Natural killer cell (primary cell): ENCODE results near the gene C1D. TPM values are rescaled to one million over a fixed set of nuclear protein-coding genes. Genes with fewer than 3 reads are reported as not detected.
"Not testable (repeated sequence)": the region's sequence is repeated elsewhere in the genome, so short reads cannot be mapped to it uniquely, and the experiment has no call there.

Experiments used
- ATAC-seq, 3 donors: fragments of 150-1000 bp in 2 of 3; fragments of 200-7000 bp in 1 of 3; cut with Tn5 transposase; 1 replicate in 1 of 3; 2 replicates in 2 of 3; pipeline ENCODE4 v1.10.0; 2021; ENCODE audit warnings: mild to moderate bottlenecking in 2 of 3, moderate library complexity in 2 of 3
- DNase-seq, 2 donors: peaks; one replicate each; pipeline versions ENCODE4 v3.0.0 to v3.0.0-alpha.2; 2013 to 2021; ENCODE audit warnings: mixed read lengths in 1 of 2
- H3K27ac ChIP-seq: one replicate; pipeline ENCODE4 v1.5.1; 2013; ENCODE audit warnings: mild to moderate bottlenecking, low read length
- H3K27me3 ChIP-seq: one replicate; pipeline ENCODE4 v1.6.1; 2013; ENCODE audit warnings: low read length; ENCODE audit not compliant: control insufficient read depth, insufficient read depth
- H3K36me3 ChIP-seq: one replicate; pipeline ENCODE4 v1.6.1; 2013; ENCODE audit warnings: low read length; ENCODE audit not compliant: control insufficient read depth, insufficient read depth
- H3K4me1 ChIP-seq: one replicate; pipeline ENCODE4 v1.6.1; 2013; ENCODE audit warnings: low read length; ENCODE audit not compliant: control insufficient read depth, insufficient read depth
- H3K4me3 ChIP-seq: one replicate; pipeline ENCODE4 v1.5.1; 2013; ENCODE audit warnings: low read length
- H3K9me3 ChIP-seq: one replicate; pipeline ENCODE4 v1.6.1; 2013; ENCODE audit warnings: low read length; ENCODE audit not compliant: control insufficient read depth, insufficient read depth
- H3K27ac Mint-ChIP-seq, 2 donors: one replicate each; pipeline ENCODE4 v1.8.0; 2022; ENCODE audit warnings: mild to moderate bottlenecking in 2 of 2, mixed read lengths in 2 of 2, moderate library complexity in 1 of 2
- H3K27me3 Mint-ChIP-seq, 2 donors: one replicate each; pipeline ENCODE4 v1.8.0; 2022; ENCODE audit warnings: low read depth in 2 of 2, mixed read lengths in 2 of 2
- H3K36me3 Mint-ChIP-seq: one replicate; pipeline ENCODE4 v1.8.0; 2022; ENCODE audit warnings: mixed read lengths
- H3K4me1 Mint-ChIP-seq, 2 donors: one replicate each; pipeline ENCODE4 v1.8.0; 2022; ENCODE audit warnings: mixed read lengths in 2 of 2
- H3K4me3 Mint-ChIP-seq: one replicate; pipeline ENCODE4 v1.8.0; 2022; ENCODE audit warnings: mild to moderate bottlenecking, moderate library complexity, mixed read lengths
- H3K9me3 Mint-ChIP-seq, 2 donors: one replicate each; pipeline ENCODE4 v1.8.0; 2022; ENCODE audit warnings: mixed read lengths in 2 of 2
- WGBS: methylation state at CpG from one replicate; pipeline ENCODE4 v1.1.7; 2013; ENCODE audit warnings: missing lambda C conversion rate; ENCODE audit not compliant: insufficient coverage; 5-methylcytosine and 5-hydroxymethylcytosine counted together
- intact Hi-C: fragments of 100-400 bp; cut with micrococcal nuclease; formaldehyde crosslinking; loops from one replicate; pipeline ENCODE4 v1.14.2; 2022
- total RNA-seq, 4 donors: library from RNA; stranded (reverse); fragments of 120-200 nt in 1 of 4; gene quantifications; one replicate each; pipeline versions ENCODE4 v1.2.3 to v1.2.4, GENCODE V29; 2013 to 2022
- TF ChIP-seq, protein P1 (sequence below): fragments of 200-600 bp; IDR thresholded peaks from one replicate; pipeline ENCODE4 v1.8.0; 2022; ENCODE audit warnings: antibody characterized with exemption

C1D gene
- total RNA-seq, 3 donors from 2014 or later (not counting 1 experiment from before 2014, with no cell fraction given) = 21.5 to 30.3 (median 22.6) TPM

DNA sequence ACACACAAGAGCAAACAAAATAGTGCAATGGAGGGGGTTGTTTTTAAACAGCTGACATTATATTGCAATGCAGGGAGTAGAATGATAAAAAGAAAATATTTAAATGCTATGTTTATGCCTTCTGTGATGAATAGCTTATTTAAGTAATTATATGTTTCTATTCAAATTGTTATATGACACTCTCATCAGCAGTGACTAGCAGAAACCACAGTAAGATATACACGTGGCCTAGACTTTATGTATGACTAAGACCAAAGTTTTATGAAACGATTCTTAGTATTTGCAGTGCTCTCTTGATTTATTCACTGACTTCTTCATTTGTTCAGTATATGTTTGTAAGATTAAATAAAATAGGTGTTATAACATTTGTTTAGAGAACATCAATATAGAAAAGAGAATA is 26.1 kb upstream of the C1D start:
- no peaks in the 10 kb centered on the region for H3K36me3 ChIP-seq
- H3K4me1 Mint-ChIP-seq = no peaks in the 10 kb centered on the region
- WGBS = no CpG with 5 or more reads among the region's 2 CpGs
- no peak for ATAC-seq
- no peak overlapping the region for H3K27ac ChIP-seq
- H3K9me3 Mint-ChIP-seq = no peaks in the 10 kb centered on the region
- no peaks in the 10 kb centered on the region for H3K4me1 ChIP-seq
- no peaks in the 10 kb centered on the region for H3K27me3 Mint-ChIP-seq
- H3K9me3 ChIP-seq = no peaks in the 10 kb centered on the region
- no peak overlapping the region for H3K27ac Mint-ChIP-seq
- H3K4me3 ChIP-seq = no peak overlapping the region
- intact Hi-C loops = no loop called here
- TF ChIP-seq, protein P1, sequence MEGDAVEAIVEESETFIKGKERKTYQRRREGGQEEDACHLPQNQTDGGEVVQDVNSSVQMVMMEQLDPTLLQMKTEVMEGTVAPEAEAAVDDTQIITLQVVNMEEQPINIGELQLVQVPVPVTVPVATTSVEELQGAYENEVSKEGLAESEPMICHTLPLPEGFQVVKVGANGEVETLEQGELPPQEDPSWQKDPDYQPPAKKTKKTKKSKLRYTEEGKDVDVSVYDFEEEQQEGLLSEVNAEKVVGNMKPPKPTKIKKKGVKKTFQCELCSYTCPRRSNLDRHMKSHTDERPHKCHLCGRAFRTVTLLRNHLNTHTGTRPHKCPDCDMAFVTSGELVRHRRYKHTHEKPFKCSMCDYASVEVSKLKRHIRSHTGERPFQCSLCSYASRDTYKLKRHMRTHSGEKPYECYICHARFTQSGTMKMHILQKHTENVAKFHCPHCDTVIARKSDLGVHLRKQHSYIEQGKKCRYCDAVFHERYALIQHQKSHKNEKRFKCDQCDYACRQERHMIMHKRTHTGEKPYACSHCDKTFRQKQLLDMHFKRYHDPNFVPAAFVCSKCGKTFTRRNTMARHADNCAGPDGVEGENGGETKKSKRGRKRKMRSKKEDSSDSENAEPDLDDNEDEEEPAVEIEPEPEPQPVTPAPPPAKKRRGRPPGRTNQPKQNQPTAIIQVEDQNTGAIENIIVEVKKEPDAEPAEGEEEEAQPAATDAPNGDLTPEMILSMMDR = no peak
- no peaks in the 10 kb centered on the region for H3K36me3 Mint-ChIP-seq
- no peaks in the 10 kb centered on the region for H3K27me3 ChIP-seq
- no peak overlapping the region for H3K4me3 Mint-ChIP-seq
- DNase-seq = no peak

DNA sequence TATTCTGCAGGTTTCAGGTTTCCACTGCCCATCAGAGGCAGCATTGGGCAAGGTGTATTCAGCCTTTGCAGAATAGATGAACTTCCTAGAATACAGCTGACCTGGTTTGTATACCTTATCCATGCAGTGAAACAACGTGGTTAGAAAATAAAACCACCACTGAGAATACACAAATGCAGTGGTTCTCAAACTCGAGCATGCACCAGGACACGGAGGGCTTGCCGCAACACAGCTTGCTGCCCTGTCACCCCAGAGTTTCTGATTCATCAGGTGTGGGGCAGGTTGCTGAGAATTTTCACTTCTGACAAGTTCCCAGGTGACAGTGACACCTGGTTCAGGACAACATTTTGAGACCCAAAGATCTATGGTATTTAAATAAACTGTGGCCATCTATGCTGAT is 23.4 kb upstream of the C1D start:
- Mint-ChIP-seq H3K36me3 (no peaks in the 10 kb centered on the region), H3K4me1 (no peaks in the 10 kb centered on the region), H3K4me3 (no peak overlapping the region), H3K27ac (no peak overlapping the region), H3K9me3 (no peaks in the 10 kb centered on the region), H3K27me3 (no peaks in the 10 kb centered on the region)
- H3K9me3 ChIP-seq = no peaks in the 10 kb centered on the region
- no peak overlapping the region for H3K27ac ChIP-seq
- no peaks in the 10 kb centered on the region for H3K36me3 ChIP-seq
- H3K27me3 ChIP-seq = no peaks in the 10 kb centered on the region
- no peak overlapping the region for H3K4me3 ChIP-seq
- TF ChIP-seq, protein P1 = no peak
- intact Hi-C loops = no loop called here
- WGBS = 64% methylated on average over 4 of the region's 4 CpGs
- no peak for DNase-seq
- H3K4me1 ChIP-seq = no peaks in the 10 kb centered on the region
- ATAC-seq = no peak

DNA sequence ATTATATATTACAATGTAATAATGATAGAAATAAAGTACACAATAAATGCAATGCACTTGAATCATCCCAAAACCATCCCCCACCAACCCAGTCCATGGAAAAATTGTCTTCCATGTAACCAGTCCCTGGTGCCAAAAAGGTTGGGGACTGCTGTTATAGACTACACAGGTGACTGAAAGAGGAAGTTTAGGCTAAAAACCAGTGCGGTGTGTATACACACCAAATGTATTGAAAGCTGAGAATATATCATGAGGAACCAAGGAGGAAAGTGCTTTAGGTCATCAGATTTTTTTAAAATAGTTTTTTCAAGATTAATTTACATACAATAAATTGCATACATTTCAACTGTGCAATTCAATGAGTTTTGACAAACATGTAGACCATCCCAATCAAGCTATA is 20.5 kb upstream of the C1D start:
- no peaks in the 10 kb centered on the region for H3K36me3 ChIP-seq
- TF ChIP-seq, protein P1 = no peak
- 53% methylated on average over 1 of the region's 1 CpG for WGBS
- Mint-ChIP-seq H3K9me3 (no peaks in the 10 kb centered on the region), H3K4me1 (no peaks in the 10 kb centered on the region), H3K36me3 (no peaks in the 10 kb centered on the region), H3K4me3 (no peak overlapping the region), H3K27me3 (peaks cover 0 to 8% of the 10 kb centered on the region in 2 donors), H3K27ac (no peak overlapping the region)
- H3K4me3 ChIP-seq = no peak overlapping the region
- intact Hi-C loops = no loop called here
- ATAC-seq = no peak
- no peak overlapping the region for H3K27ac ChIP-seq
- H3K27me3 ChIP-seq = no peaks in the 10 kb centered on the region
- no peak for DNase-seq
- no peaks in the 10 kb centered on the region for H3K9me3 ChIP-seq
- H3K4me1 ChIP-seq = no peaks in the 10 kb centered on the region

DNA sequence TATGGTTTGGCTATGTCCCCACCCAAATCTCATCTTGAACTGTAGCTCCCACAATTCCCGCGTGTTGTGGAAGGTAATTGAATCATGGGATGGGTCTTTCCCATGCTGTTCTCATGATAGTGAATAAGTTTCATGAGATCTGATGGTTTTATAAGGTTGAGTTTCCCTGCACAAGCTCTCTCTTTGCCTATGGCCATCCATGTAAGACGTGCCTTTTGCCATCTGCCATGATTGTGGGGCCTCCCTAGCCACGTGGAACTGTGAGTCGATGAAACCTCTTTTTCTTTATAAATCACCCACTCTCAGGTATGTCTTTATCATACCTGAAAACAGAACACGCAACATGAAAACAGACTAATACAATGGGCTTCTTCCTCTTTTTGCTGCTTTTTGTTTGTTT is 11.2 kb upstream of the C1D start:
- Histone ChIP-seq H3K36me3 (no peaks in the 10 kb centered on the region), H3K27me3 (peaks cover 7% of the 10 kb centered on the region), H3K4me1 (no peaks in the 10 kb centered on the region), H3K9me3 (no peaks in the 10 kb centered on the region), H3K27ac (no peak overlapping the region), H3K4me3 (no peak overlapping the region)
- Mint-ChIP-seq H3K4me3 (no peak overlapping the region), H3K9me3 (no peaks in the 10 kb centered on the region), H3K4me1 (no peaks in the 10 kb centered on the region), H3K27me3 (peaks cover 13 to 20% of the 10 kb centered on the region in 2 donors), H3K36me3 (no peaks in the 10 kb centered on the region), H3K27ac (no peak overlapping the region)
- DNase-seq (no peak), ATAC-seq (no peak)
- 83% methylated on average over 5 of the region's 6 CpGs for WGBS
- intact Hi-C loops = no loop called here
- TF ChIP-seq, protein P1 = no peak

DNA sequence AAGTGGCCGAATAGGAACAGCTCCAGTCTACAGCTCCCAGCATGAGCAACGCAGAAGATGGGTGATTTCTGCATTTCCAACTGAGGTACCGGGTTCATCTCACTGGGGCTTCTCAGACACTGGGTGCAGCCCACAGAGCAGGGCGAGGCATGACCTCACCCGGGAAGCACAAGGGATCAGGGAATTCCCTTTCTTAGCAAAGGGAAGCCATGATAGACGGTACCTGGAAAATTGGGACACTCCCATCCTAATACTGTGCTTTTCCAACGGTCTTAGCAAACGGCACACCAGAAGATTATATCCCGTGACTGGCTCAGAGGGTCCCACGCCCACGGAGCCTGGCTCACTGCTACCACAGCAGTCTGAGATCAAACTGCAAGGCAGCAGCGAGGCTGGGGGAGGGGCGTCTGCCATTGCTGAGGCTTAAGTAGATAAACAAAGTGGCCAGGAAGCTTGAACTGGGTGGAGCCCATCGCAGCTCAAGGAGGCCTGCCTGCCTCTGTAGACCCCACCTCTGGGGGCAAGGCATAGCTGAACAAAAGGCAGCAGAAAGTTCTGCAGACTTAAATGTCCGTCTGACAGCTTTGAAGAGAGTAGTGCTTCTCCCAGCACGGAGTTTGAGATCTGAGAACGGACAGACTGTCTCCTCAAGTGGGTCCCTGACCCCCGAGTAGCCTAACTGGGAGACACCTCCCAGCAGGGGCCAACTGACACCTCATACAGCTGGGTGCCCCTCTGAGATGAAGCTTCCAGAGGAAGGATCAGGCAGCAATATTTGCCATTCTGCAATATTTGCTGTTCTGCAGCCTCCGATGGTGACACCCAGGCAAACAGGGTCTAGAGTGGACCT is 1.2 kb upstream of the C1D start:
- H3K36me3 Mint-ChIP-seq, H3K27ac Mint-ChIP-seq, DNase-seq, H3K27ac ChIP-seq, intact Hi-C loops, H3K4me1 ChIP-seq, H3K36me3 ChIP-seq, H3K4me3 ChIP-seq, H3K4me3 Mint-ChIP-seq, H3K27me3 Mint-ChIP-seq, H3K27me3 ChIP-seq, H3K9me3 ChIP-seq, ATAC-seq, H3K9me3 Mint-ChIP-seq: not testable (repeated sequence)
- 88% methylated on average over 19 of the region's 19 CpGs for WGBS
- H3K4me1 Mint-ChIP-seq = peaks cover 14 to 19% of the 10 kb centered on the region in 2 donors
